GM18505 (cell line): ENCODE measurements around the gene FAM177A1.
"Not testable (repeated sequence)": the region's sequence is repeated elsewhere in the genome, so short reads cannot be mapped to it uniquely, and the experiment has no call there.

Experiments
- ATAC-seq: cut with Tn5 transposase; IDR thresholded peaks from one replicate; pipeline ENCODE4 v1.9.1; 2021; ENCODE audit not compliant: unreplicated experiment
- POLR2A ChIP-seq: IDR thresholded peaks from 4 replicates; pipeline ENCODE4 v1.6.1; 2011; ENCODE audit warnings: borderline replicate concordance; ENCODE audit not compliant: insufficient read depth, insufficient read length; ENCODE audit errors: extremely low read depth

The FAM177A1 gene, protein sequence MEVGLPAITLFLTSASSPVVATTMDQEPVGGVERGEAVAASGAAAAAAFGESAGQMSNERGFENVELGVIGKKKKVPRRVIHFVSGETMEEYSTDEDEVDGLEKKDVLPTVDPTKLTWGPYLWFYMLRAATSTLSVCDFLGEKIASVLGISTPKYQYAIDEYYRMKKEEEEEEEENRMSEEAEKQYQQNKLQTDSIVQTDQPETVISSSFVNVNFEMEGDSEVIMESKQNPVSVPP

DNA sequence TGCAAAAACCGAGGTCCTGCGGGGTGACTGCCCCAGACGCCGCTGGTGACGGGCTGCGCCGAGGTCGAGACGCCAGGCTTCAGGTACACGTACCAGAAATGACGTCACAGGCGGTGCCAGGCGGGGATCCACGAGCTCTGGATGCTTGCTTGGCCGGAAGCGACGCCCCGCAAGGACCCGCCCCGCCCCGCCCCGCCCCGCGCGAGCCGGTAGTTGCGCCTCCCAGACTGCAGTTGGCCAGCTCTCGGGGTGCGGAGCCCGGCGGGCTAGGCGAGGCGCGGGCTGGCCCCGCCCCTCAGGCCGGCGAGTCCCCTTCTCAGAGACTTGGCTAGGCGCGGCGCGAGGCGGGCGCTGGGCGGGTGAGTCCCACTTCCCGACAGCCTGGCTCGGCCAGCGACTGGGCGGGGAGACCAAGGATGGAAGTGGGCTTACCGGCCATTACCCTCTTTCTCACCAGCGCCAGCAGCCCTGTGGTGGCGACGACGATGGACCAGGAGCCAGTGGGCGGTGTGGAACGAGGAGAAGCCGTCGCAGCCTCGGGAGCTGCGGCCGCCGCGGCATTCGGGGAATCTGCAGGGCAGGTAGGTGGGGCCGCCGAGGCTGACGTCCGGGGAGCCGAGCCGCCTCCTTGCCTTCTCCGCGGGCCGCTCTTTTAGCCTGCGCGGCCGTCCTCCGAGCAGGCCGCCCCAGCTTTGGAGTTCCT lies at the start of gene FAM177A1:
Gene FAM177A1 (plus strand): TSS at position 225 of the 703 bp plus-strand sequence. CDS start 192 bp downstream, at position 417.
- peak; percentile 90 for TF ChIP-seq POLR2A
- ATAC-seq = peak; percentile 93

DNA sequence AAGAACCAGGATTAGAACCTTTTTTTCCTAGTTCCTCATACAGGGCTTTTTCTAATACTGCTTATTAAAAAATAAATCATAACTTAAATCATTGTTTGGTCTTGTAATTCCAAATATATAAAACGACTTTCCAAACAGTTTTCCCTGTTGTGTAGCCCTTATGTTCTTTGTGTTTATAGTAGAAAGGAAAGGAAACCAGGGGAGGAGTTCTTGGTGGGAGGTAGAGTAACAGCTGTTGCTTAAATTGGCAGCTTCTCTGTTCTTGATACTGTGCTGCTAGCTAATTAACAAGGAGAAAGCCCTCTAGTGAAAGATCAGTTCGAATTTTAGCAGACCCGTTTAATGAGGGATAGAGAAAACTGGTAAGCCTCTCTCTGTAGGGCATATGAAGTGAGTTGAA lies 48.3 kb upstream of the FAM177A1 start:
- ATAC-seq = no peak
- TF ChIP-seq POLR2A = no peak

GRCh38 chr14:34999500-34999899 lies 46.6 kb upstream of the FAM177A1 start:
- no peak for TF ChIP-seq POLR2A
- ATAC-seq = no peak

DNA sequence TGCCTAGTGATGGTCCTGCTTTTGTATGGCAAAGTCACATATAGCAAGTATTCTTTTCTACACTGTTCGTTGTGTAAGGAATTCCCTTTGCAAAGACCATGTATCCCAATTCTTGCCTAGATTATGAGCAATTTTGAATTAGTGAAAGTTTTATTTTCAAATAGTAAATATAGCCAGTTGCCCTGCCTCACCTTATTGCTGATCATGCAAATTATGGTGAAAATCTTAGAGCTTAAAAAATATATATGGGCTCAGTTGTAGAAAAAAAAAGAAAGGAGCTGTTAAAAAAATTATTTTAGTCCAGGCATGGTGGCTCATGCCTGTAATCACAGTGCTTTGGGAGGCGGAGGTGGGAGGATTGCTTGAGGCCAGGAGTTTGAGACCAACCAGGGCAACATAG lies 44.5 kb upstream of the FAM177A1 start:
- no peak for ATAC-seq
- no peak for TF ChIP-seq POLR2A

GRCh38 chr14:35004839-35005238 lies 41.2 kb upstream of the FAM177A1 start:
- ATAC-seq = no peak
- no peak for TF ChIP-seq POLR2A

DNA sequence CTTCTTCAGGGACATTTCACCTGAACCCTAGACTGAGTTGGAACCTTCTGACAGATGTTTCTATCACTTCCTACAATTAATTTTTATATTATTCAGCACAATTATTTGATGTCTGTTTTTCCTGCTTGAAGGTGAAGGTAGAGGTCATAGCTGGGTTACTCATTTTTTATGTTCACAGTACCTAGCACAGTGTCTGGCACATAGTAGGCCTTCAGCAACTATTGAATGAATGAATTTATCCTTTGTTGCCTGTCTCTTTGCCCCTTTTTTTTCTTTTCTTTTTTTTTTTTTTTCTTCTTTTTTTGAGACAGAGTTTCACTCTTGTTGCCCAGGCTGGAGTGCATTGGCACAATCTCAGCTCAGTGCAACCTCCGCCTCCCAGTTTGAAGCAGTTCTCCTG lies 29.5 kb upstream of the FAM177A1 start:
- no peak for ATAC-seq
- TF ChIP-seq POLR2A = no peak

DNA sequence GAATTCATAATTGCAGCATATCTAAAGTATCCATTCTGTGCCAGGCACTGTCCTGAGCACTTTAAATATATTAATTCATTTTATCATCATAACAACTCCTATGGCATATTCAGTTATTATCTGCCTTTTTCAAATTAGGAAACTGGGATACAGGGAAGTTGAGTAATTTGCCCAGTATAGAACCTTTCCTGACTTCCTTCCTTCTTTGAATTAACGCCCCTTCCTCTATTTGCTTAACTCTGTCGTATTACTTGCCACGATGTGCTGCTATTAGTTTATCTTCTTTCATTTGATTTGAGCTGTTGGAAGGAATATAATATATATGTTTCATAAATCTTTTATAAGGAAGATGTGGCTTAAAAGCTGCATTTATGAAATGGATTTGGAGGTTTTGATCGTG lies 25.4 kb upstream of the FAM177A1 start:
- no peak for TF ChIP-seq POLR2A
- no peak for ATAC-seq

DNA sequence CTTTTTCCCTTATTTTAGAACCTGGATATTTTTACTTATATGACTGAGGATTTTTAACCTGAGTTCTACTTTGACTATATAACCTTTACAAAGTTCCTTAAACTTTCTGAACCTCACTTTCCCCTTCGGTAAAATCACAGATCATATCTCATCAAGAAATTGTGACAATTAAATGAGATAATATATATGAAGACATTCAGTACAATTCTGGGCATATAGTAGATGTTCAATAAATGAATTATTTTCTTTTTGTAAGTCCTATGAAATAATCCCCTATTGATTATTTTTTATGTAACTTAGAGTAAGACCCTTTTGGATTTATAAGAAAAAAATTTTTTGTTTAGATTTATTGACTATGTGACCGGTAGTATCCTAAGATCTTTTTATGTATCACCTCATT lies 17.6 kb upstream of the FAM177A1 start:
- no peak for ATAC-seq
- no peak for TF ChIP-seq POLR2A

- TF ChIP-seq POLR2A = no peak
- no peak for ATAC-seq
Observed at GRCh38 chr14:35032562-35032961, 13.5 kb upstream of the FAM177A1 start.

- TF ChIP-seq POLR2A = no peak
- no peak for ATAC-seq
Observed at GRCh38 chr14:35034440-35034833, 11.6 kb upstream of the FAM177A1 start.

DNA sequence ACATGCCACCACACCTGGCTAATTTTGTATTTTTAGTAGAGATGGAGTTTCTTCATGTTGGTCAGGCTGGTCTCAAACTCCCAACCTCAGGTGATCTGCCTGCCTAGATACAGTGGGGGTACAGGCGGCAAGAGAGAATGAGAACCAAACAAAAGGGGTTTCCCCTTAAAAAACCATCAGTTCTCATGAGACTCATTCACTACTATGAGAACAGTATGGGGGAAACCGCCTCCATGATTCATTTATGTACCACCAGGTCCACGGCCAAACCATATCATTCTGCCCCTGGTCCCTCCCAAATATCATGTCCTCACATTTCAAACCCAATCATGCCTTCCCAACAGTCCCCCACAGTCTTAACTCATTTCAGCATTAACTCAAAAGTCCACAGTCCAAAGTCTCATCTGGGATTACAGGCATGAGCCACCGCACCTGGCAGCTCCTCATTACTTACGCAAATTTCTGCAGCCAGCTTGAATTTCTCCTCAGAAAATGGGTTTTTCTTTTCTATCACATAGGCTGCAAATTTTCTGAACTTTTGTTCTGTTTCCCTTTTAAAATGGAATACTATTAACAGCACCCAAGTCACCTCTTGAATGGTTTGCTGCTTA lies 11.0 kb upstream of the FAM177A1 start:
- ATAC-seq = not testable (repeated sequence)

GRCh38 chr14:35038312-35038711 lies 7.8 kb upstream of the FAM177A1 start:
- not testable (repeated sequence) for ATAC-seq

- ATAC-seq = no peak
- TF ChIP-seq POLR2A = no peak
Observed at GRCh38 chr14:35042632-35043031, 3.4 kb upstream of the FAM177A1 start.

GRCh38 chr14:35043046-35043445 lies 3.0 kb upstream of the FAM177A1 start:
- TF ChIP-seq POLR2A = no peak
- no peak for ATAC-seq

- no peak for TF ChIP-seq POLR2A
Observed at GRCh38 chr14:35044939-35045797, 904 bp upstream of the FAM177A1 start.

More at GRCh38 chr14:35044939-35045797, 904 bp upstream of the FAM177A1 start:
- no peak for ATAC-seq
